BJ (cell line): ENCODE measurements around the gene SPECC1L. TPM values are rescaled to one million over a fixed set of nuclear protein-coding genes. Genes with fewer than 3 reads are reported as not detected.

Experiments
- CTCF ChIA-PET: fragments of 350-600 bp; formaldehyde crosslinking; extraction: SDS; loops from one replicate; lab custom pipeline; 2021; ENCODE audit warnings: antibody characterized with exemption, inconsistent platforms; lab: Yijun Ruan, JAX
- POLR2A ChIA-PET: fragments of 300-600 bp; sonication (Branson Sonifier 250); formaldehyde crosslinking; extraction: SDS; loops from one replicate; lab custom pipeline; 2021; ENCODE audit warnings: antibody characterized with exemption; lab: Charles Lee
- DNase-seq: peaks from one replicate; pipeline ENCODE4 v3.0.0-alpha.2; 2011; ENCODE audit warnings: low read depth
- H3K27me3 ChIP-seq: 2 replicates; pipeline ENCODE4 v1.6.0; 2011; ENCODE audit warnings: low read length; ENCODE audit not compliant: control insufficient read depth, insufficient read depth
- H3K36me3 ChIP-seq: 2 replicates; pipeline ENCODE4 v1.5.1; 2011; ENCODE audit warnings: low read length; ENCODE audit not compliant: control insufficient read depth, insufficient read depth
- H3K4me3 ChIP-seq: 2 replicates; pipeline ENCODE4 v1.5.1; 2011; ENCODE audit warnings: low read depth, mild to moderate bottlenecking, control low read depth, low read length
- polyA plus RNA-seq: library from polyadenylated mRNA; depleted of rRNA; stranded (reverse); fragments of >200 nt; gene quantifications from 2 replicates; pipeline ENCODE4 v1.2.3, GENCODE V29; 2011
- TF ChIP-seq, protein P1 (sequence below): IDR thresholded peaks from 2 replicates; pipeline ENCODE4 v1.5.1; 2011; ENCODE audit warnings: low read depth, mild to moderate bottlenecking, control low read depth, inconsistent platforms, low read length, moderate library complexity; ENCODE audit not compliant: insufficient read depth

SPECC1L gene
- polyA plus RNA-seq, 1 experiment: 35.1 TPM

DNA sequence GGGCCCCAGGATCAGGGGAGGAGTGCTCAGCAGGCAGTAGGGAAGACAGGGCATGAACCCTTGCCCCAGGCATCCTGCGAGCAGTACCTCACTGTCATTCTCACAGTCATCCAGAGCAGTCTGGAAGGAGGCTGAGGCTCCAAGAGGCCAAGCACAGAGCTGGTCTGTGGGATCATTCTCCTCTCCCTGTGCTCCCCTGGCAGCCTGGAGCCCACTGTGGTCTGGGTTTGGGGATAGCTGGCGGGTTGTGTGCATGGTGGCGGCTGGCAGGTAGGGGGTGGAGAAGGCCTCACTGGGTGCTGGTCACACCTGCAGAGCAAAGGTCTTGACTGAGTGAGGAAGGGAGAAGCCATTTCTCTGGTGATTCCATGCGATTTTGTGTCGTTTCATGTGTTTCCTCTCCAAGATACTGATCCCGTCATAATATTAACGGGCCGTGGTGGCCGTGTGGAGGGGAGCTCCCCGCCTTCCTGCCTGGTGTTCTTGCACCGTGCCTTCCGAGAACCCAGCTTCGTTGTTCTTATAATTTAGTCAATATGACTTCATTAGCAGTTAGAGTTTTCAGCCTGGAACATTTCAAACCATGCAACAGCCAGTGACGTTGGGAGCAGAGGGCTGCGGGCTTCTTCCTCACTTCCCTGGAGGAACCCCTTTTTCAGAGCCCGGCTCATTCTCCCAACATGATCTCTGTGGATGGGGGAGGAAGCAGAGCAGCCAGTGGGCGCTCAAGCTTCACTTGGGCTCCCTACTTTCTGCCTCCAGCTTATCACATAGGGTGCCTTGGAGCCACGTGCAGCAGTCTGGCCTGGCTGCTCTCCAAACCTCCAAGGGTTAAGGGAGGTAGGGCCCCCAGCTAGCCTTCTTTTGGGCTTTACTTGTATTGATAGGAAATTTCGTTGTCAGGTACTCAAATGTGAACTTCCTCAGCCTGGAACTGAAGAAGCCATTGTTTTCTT, 136.0 kb downstream of the SPECC1L start:
- no peak overlapping the region for H3K4me3 ChIP-seq
- CTCF ChIA-PET: interaction anchor here (1.0 to 1.2 kb wide), 2 partner anchors 14 to 75 kb away, joined by 3 to 5 read pairs; no protein-coding TSS in a partner anchor
- no peaks in the 10 kb centered on the region for H3K27me3 ChIP-seq
- TF ChIP-seq, protein P1, sequence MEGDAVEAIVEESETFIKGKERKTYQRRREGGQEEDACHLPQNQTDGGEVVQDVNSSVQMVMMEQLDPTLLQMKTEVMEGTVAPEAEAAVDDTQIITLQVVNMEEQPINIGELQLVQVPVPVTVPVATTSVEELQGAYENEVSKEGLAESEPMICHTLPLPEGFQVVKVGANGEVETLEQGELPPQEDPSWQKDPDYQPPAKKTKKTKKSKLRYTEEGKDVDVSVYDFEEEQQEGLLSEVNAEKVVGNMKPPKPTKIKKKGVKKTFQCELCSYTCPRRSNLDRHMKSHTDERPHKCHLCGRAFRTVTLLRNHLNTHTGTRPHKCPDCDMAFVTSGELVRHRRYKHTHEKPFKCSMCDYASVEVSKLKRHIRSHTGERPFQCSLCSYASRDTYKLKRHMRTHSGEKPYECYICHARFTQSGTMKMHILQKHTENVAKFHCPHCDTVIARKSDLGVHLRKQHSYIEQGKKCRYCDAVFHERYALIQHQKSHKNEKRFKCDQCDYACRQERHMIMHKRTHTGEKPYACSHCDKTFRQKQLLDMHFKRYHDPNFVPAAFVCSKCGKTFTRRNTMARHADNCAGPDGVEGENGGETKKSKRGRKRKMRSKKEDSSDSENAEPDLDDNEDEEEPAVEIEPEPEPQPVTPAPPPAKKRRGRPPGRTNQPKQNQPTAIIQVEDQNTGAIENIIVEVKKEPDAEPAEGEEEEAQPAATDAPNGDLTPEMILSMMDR: no peak
- no peak for DNase-seq
- POLR2A ChIA-PET: no interaction called here
- H3K36me3 ChIP-seq: peaks cover 7% of the 10 kb centered on the region

- DNase-seq: no peak
- H3K36me3 ChIP-seq: peaks cover 9% of the 10 kb centered on the region
- TF ChIP-seq, protein P1: no peak
- CTCF ChIA-PET: interaction anchor here (1.0 to 1.2 kb wide), 2 partner anchors 14 to 75 kb away, joined by 3 to 5 read pairs; no protein-coding TSS in a partner anchor
- H3K27me3 ChIP-seq: no peaks in the 10 kb centered on the region
- H3K4me3 ChIP-seq: no peak overlapping the region
- POLR2A ChIA-PET: no interaction called here
Observed at GRCh38 chr22:24407278-24407665, 136.6 kb downstream of the SPECC1L start.

- H3K36me3 ChIP-seq: peaks cover 11% of the 10 kb centered on the region
- TF ChIP-seq, protein P1: no peak
- CTCF ChIA-PET: interaction anchor here (1.0 to 1.2 kb wide), 3 partner anchors 13 to 76 kb away, joined by 3 to 5 read pairs (median 3); no protein-coding TSS in a partner anchor
- H3K27me3 ChIP-seq: no peaks in the 10 kb centered on the region
- POLR2A ChIA-PET: no interaction called here
- no peak overlapping the region for H3K4me3 ChIP-seq
- DNase-seq: no peak
Observed at GRCh38 chr22:24407884-24408283, 137.3 kb downstream of the SPECC1L start.

GRCh38 chr22:24408630-24409029, 138.0 kb downstream of the SPECC1L start:
- Histone ChIP-seq H3K36me3 (peaks cover 11% of the 10 kb centered on the region), H3K27me3 (no peaks in the 10 kb centered on the region), H3K4me3 (no peak overlapping the region)
- CTCF ChIA-PET: interaction anchor here (1.0 kb wide), 1 partner anchor 15 kb away, joined by 3 read pairs; no protein-coding TSS in a partner anchor
- TF ChIP-seq, protein P1: no peak
- DNase-seq: no peak
- POLR2A ChIA-PET: no interaction called here

GRCh38 chr22:24409707-24410106, 139.1 kb downstream of the SPECC1L start:
- CTCF ChIA-PET: no interaction called here
- H3K27me3 ChIP-seq: no peaks in the 10 kb centered on the region
- TF ChIP-seq, protein P1: no peak
- no peak for DNase-seq
- H3K4me3 ChIP-seq: no peak overlapping the region
- H3K36me3 ChIP-seq: peaks cover 9% of the 10 kb centered on the region
- POLR2A ChIA-PET: no interaction called here
